Gastroesophageal sphincter (tissue), 4 donors: ENCODE measurements around the gene GPR37L1. TPM values are rescaled to one million over a fixed set of nuclear protein-coding genes. Genes with fewer than 3 reads are reported as not detected.

Experiments
- ATAC-seq: fragments of 150-250 bp; one replicate; pipeline ENCODE4 v1.9.1; 2016; ENCODE audit warnings: mild to moderate bottlenecking, moderate library complexity
- H3K27ac ChIP-seq, 4 donors: fragments of 200-600 bp; sonication (generic) in 3 of 4; 1 replicate in 3 of 4; 2 replicates in 1 of 4; pipeline ENCODE4 v1.5.1; 2016 to 2019
- H3K27me3 ChIP-seq: fragments of 200-600 bp; sonication (generic); one replicate; pipeline ENCODE4 v1.5.1; 2019
- H3K36me3 ChIP-seq, 2 donors: fragments of 200-600 bp; sonication (generic); one replicate each; pipeline ENCODE4 v1.5.1; 2019; ENCODE audit warnings: control low read depth in 1 of 2
- H3K4me1 ChIP-seq, 3 donors: fragments of 200-600 bp; sonication (generic); 1 replicate in 2 of 3; 2 replicates in 1 of 3; pipeline ENCODE4 v1.5.1; 2016 to 2019; ENCODE audit warnings: control low read depth in 2 of 3
- H3K4me3 ChIP-seq, 2 donors: fragments of 200-600 bp; sonication (generic); one replicate each; pipeline ENCODE4 v1.5.1; 2019; ENCODE audit warnings: mild to moderate bottlenecking in 1 of 2, moderate library complexity in 1 of 2
- H3K9me3 ChIP-seq, 3 donors: fragments of 200-600 bp; sonication (generic); one replicate each; pipeline ENCODE4 v1.5.1; 2017 to 2019; ENCODE audit warnings: control low read depth in 2 of 3
- CTCF ChIP-seq, 4 experiments: fragments of 200-600 bp in 2 of 4; fragments of 450-650 bp in 2 of 4; sonication (generic) in 1 of 4; IDR thresholded peaks; one replicate each; pipeline ENCODE4 v1.5.1; 2017 to 2019; ENCODE audit warnings: antibody characterized with exemption in 4 of 4, mild to moderate bottlenecking in 2 of 4, moderate library complexity in 2 of 4
- EP300 ChIP-seq: sonication (generic); formaldehyde crosslinking; IDR thresholded peaks from one replicate; pipeline ENCODE4 v1.6.1; 2017; ENCODE audit warnings: antibody characterized with exemption, mild to moderate bottlenecking
- POLR2A ChIP-seq, 2 donors: fragments of 450-650 bp; IDR thresholded peaks; one replicate each; pipeline ENCODE4 v1.6.1; 2017; ENCODE audit warnings: antibody characterized with exemption in 2 of 2, mild to moderate bottlenecking in 2 of 2, moderate library complexity in 1 of 2
- POLR2AphosphoS5 ChIP-seq: sonication (generic); formaldehyde crosslinking; IDR thresholded peaks from one replicate; pipeline ENCODE4 v1.6.1; 2017; ENCODE audit warnings: antibody characterized with exemption
- WGBS, 2 donors: methylation state at CpG; one replicate each; pipeline ENCODE4 v1.1.5; 2018; ENCODE audit warnings: low coverage in 1 of 2; 5-methylcytosine and 5-hydroxymethylcytosine counted together
- total RNA-seq, 4 donors: library from RNA; depleted of rRNA; stranded (reverse); fragments of >200 nt; gene quantifications; one replicate each; pipeline ENCODE4 v1.1.0, GENCODE V29; 2016

Gene GPR37L1, protein sequence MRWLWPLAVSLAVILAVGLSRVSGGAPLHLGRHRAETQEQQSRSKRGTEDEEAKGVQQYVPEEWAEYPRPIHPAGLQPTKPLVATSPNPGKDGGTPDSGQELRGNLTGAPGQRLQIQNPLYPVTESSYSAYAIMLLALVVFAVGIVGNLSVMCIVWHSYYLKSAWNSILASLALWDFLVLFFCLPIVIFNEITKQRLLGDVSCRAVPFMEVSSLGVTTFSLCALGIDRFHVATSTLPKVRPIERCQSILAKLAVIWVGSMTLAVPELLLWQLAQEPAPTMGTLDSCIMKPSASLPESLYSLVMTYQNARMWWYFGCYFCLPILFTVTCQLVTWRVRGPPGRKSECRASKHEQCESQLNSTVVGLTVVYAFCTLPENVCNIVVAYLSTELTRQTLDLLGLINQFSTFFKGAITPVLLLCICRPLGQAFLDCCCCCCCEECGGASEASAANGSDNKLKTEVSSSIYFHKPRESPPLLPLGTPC
- total RNA-seq, result under 1 TPM; 0.16 to 0.39 (median 0.27) TPM

DNA sequence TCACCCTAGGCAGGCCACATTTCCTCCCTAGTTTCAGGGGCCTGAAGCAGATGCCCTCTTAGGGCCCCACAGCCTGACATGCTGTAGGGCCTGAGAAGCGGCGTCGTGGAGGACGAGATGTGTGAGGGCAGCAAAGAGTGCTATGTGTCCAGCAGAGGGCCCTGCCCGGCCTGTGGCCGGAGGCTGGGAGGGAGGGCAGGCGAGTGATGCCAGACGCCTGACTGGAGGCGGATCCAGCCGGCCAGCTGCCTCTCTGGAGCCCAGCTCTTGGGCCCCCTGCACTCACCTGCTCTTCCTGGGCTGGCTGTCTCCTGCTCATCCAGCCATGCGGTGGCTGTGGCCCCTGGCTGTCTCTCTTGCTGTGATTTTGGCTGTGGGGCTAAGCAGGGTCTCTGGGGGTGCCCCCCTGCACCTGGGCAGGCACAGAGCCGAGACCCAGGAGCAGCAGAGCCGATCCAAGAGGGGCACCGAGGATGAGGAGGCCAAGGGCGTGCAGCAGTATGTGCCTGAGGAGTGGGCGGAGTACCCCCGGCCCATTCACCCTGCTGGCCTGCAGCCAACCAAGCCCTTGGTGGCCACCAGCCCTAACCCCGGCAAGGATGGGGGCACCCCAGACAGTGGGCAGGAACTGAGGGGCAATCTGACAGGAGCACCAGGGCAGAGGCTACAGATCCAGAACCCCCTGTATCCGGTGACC, at the start of gene GPR37L1:
Gene GPR37L1 (plus strand): TSS at position 279 of the 697 bp plus-strand sequence. CDS start 47 bp downstream, at position 326.
- peak within 1 kb of the TSS in 1 of 4 donors; percentile 17 for H3K27ac ChIP-seq
- no CpG with 5 or more reads among the region's 19 CpGs for WGBS, 2 donors

GRCh38 chr1:202073206-202073605, 49.5 kb upstream of the GPR37L1 start:
- Histone ChIP-seq H3K36me3 (no peaks in the 10 kb centered on the region), H3K27ac (no peak overlapping the region), H3K9me3 (no peaks in the 10 kb centered on the region), H3K27me3 (no peaks in the 10 kb centered on the region), H3K4me1 (no peaks in the 10 kb centered on the region), H3K4me3 (no peak overlapping the region)
- no peak for TF ChIP-seq POLR2AphosphoS5
- TF ChIP-seq POLR2A (IDR thresholded peaks at IDR 0.05), result no peak
- no peak for TF ChIP-seq EP300
- TF ChIP-seq CTCF (IDR thresholded peaks at IDR 0.05), result no peak
- no peak for ATAC-seq
- 91% methylated on average over 7 to 9 of the region's 9 CpGs for WGBS, 2 donors

More for the DNA sequence above, at the start of gene GPR37L1:
- no peaks in the 10 kb centered on the region for H3K36me3 ChIP-seq
- ATAC-seq, result peak; percentile 74
- TF ChIP-seq POLR2AphosphoS5 (no peak), CTCF (IDR thresholded peaks at IDR 0.05) (peak in 3 of 4 experiments; percentile 58 to 71 (median 66))
- H3K4me1 ChIP-seq, result peaks cover 0 to 10% (median 0%) of the 10 kb centered on the region in 3 donors
- H3K27me3 ChIP-seq, result no peaks in the 10 kb centered on the region
- no peak within 1 kb of the TSS for H3K4me3 ChIP-seq
- H3K9me3 ChIP-seq, result no peaks in the 10 kb centered on the region

- no peak for TF ChIP-seq CTCF (IDR thresholded peaks at IDR 0.05)
- no peak for TF ChIP-seq EP300
- TF ChIP-seq POLR2A (IDR thresholded peaks at IDR 0.05), result no peak
- TF ChIP-seq POLR2AphosphoS5, result no peak
- Histone ChIP-seq H3K9me3 (no peaks in the 10 kb centered on the region), H3K27me3 (no peaks in the 10 kb centered on the region), H3K4me3 (no peak overlapping the region), H3K36me3 (no peaks in the 10 kb centered on the region), H3K27ac (no peak overlapping the region), H3K4me1 (no peaks in the 10 kb centered on the region)
- ATAC-seq, result no peak
- WGBS, 2 donors, result 100% methylated on average over 1 of the region's 1 CpG
Observed at GRCh38 chr1:202074985-202075384, 47.7 kb upstream of the GPR37L1 start.

DNA sequence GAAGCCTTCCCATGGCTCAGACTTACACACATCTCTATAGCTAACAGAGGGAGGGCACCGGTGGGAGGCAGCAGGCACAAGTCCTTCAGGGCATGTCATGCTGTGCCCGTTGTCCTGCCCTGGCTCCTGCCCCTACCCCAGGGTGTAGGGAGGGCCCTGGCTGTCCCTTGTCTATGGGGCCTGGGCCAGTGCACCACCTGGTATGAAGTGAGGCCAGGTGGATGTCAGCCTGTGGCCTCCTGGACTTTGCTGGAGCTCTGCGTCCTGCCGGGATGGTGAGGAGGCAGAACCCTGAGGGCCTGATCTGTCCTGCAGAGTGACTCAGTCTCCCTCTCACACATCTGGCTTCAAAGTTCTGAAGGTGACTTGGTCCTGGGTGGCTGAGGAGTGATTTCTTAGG, 47.3 kb upstream of the GPR37L1 start:
- Histone ChIP-seq H3K27ac (no peak overlapping the region), H3K9me3 (no peaks in the 10 kb centered on the region), H3K27me3 (no peaks in the 10 kb centered on the region), H3K4me3 (no peak overlapping the region), H3K36me3 (no peaks in the 10 kb centered on the region), H3K4me1 (no peaks in the 10 kb centered on the region)
- no peak for ATAC-seq
- WGBS, 2 donors, result no CpG with 5 or more reads among the region's 4 CpGs
- no peak for TF ChIP-seq CTCF (IDR thresholded peaks at IDR 0.05)
- TF ChIP-seq POLR2AphosphoS5, result no peak
- no peak for TF ChIP-seq POLR2A (IDR thresholded peaks at IDR 0.05)
- no peak for TF ChIP-seq EP300
